A549 (cell line): ENCODE measurements around the gene HS6ST3.

Experiments used
- CHD2 ChIP-seq: fragments of 150-350 bp; IDR thresholded peaks from 2 replicates; pipeline ENCODE4 v1.6.1; 2014; ENCODE audit warnings: low read length; ENCODE audit not compliant: partially characterized antibody
- E2F6 ChIP-seq: IDR thresholded peaks from 2 replicates; pipeline ENCODE4 v1.6.1; 2012; ENCODE audit warnings: low read depth, borderline replicate concordance
- ESRRA ChIP-seq: fragments of 150-350 bp; IDR thresholded peaks from 2 replicates; pipeline ENCODE4 v1.6.1; 2014; ENCODE audit warnings: mild to moderate bottlenecking, low read length, borderline replicate concordance
- FOSL2 ChIP-seq, 2 experiments: fragments of 450-650 bp in 1 of 2; fragments of >200 bp in 1 of 2; sonication (Bioruptor Twin) in 1 of 2; formaldehyde crosslinking; IDR thresholded peaks; 2 replicates each; pipeline versions ENCODE4 v1.5.0 to v1.6.1; 2016 to 2020; ENCODE audit warnings: mild to moderate bottlenecking in 1 of 2, moderate library complexity in 1 of 2
- HDAC2 ChIP-seq: fragments of 200-600 bp; sonication (generic); IDR thresholded peaks from 2 replicates; pipeline ENCODE4 v1.6.1; 2016
- KDM1A ChIP-seq: fragments of 200-600 bp; sonication (generic); IDR thresholded peaks from 2 replicates; pipeline ENCODE4 v1.6.1; 2016; ENCODE audit warnings: low read depth, mild to moderate bottlenecking
- MAFK ChIP-seq: fragments of 450-650 bp; IDR thresholded peaks from 2 replicates; pipeline ENCODE4 v1.6.1; 2014; ENCODE audit not compliant: partially characterized antibody
- MYC ChIP-seq: IDR thresholded peaks from 2 replicates; pipeline ENCODE4 v1.6.1; 2012; ENCODE audit warnings: mild to moderate bottlenecking, inconsistent platforms, low read length, improper control_type of control experiment, borderline replicate concordance
- POLR2A ChIP-seq: IDR thresholded peaks from 2 replicates; pipeline ENCODE4 v1.6.1; 2012; ENCODE audit warnings: mild to moderate bottlenecking, low read length
- RFX5 ChIP-seq: fragments of 450-650 bp; IDR thresholded peaks from 2 replicates; pipeline ENCODE4 v1.7.1; 2014; ENCODE audit warnings: antibody characterized with exemption, mild to moderate bottlenecking, moderate library complexity
- RNF2 ChIP-seq: fragments of 200-600 bp; sonication (generic); IDR thresholded peaks from 2 replicates; pipeline ENCODE4 v1.6.1; 2016; ENCODE audit warnings: low read depth, mild to moderate bottlenecking, antibody characterized with exemption, moderate library complexity, borderline replicate concordance
- SMC3 ChIP-seq: fragments of >200 bp; sonication (Bioruptor Twin); formaldehyde crosslinking; IDR thresholded peaks from 3 replicates; pipeline ENCODE4 v1.6.1; 2018; ENCODE audit warnings: inconsistent platforms
- TF ChIP-seq, protein P1 (sequence below): fragments of 200-600 bp; sonication (generic); IDR thresholded peaks from 2 replicates; pipeline ENCODE4 v1.6.1; 2016; ENCODE audit warnings: antibody characterized with exemption, mild to moderate bottlenecking, moderate library complexity
- TF ChIP-seq, protein P2 (sequence below): fragments of >200 bp; sonication (Bioruptor Twin); formaldehyde crosslinking; IDR thresholded peaks from 3 replicates; pipeline ENCODE4 v1.5.1; 2016

- TF ChIP-seq SMC3 (no peak), POLR2A (no peak), RNF2 (no peak), KDM1A (no peak), MAFK (no peak), RFX5 (no peak), ESRRA (no peak), E2F6 (no peak), HDAC2 (no peak), CHD2 (no peak), FOSL2 (IDR thresholded peaks at IDR 0.05) (no peak), FOSL2 (CRISPR knock-in tag; IDR thresholded peaks at IDR 0.05) (no peak), MYC (no peak)
- TF ChIP-seq, protein P1, sequence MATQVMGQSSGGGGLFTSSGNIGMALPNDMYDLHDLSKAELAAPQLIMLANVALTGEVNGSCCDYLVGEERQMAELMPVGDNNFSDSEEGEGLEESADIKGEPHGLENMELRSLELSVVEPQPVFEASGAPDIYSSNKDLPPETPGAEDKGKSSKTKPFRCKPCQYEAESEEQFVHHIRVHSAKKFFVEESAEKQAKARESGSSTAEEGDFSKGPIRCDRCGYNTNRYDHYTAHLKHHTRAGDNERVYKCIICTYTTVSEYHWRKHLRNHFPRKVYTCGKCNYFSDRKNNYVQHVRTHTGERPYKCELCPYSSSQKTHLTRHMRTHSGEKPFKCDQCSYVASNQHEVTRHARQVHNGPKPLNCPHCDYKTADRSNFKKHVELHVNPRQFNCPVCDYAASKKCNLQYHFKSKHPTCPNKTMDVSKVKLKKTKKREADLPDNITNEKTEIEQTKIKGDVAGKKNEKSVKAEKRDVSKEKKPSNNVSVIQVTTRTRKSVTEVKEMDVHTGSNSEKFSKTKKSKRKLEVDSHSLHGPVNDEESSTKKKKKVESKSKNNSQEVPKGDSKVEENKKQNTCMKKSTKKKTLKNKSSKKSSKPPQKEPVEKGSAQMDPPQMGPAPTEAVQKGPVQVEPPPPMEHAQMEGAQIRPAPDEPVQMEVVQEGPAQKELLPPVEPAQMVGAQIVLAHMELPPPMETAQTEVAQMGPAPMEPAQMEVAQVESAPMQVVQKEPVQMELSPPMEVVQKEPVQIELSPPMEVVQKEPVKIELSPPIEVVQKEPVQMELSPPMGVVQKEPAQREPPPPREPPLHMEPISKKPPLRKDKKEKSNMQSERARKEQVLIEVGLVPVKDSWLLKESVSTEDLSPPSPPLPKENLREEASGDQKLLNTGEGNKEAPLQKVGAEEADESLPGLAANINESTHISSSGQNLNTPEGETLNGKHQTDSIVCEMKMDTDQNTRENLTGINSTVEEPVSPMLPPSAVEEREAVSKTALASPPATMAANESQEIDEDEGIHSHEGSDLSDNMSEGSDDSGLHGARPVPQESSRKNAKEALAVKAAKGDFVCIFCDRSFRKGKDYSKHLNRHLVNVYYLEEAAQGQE: no peak
- TF ChIP-seq, protein P2, sequence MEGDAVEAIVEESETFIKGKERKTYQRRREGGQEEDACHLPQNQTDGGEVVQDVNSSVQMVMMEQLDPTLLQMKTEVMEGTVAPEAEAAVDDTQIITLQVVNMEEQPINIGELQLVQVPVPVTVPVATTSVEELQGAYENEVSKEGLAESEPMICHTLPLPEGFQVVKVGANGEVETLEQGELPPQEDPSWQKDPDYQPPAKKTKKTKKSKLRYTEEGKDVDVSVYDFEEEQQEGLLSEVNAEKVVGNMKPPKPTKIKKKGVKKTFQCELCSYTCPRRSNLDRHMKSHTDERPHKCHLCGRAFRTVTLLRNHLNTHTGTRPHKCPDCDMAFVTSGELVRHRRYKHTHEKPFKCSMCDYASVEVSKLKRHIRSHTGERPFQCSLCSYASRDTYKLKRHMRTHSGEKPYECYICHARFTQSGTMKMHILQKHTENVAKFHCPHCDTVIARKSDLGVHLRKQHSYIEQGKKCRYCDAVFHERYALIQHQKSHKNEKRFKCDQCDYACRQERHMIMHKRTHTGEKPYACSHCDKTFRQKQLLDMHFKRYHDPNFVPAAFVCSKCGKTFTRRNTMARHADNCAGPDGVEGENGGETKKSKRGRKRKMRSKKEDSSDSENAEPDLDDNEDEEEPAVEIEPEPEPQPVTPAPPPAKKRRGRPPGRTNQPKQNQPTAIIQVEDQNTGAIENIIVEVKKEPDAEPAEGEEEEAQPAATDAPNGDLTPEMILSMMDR: no peak
Measured at GRCh38 chr13:96672016-96672415, 582.1 kb downstream of the HS6ST3 start.
